ENCODE measurements around the gene PRAF2.
A peak's percentile ranks its signal among the peaks of the same experiment; 100 is the strongest.

PRAF2 gene

GRCh38 chrX:49073601-49074575, at the start of gene PRAF2:
Gene PRAF2 (minus strand): TSS chrX:49074002. CDS start chrX:49073987, 15 bp downstream.
- Histone ChIP-seq H3K27ac (peak within 1 kb of the TSS; percentile 2), H3K27me3 (replicated peaks) (no peaks in the 10 kb centered on the region), H3K4me3 (ENCODE audit: low read depth, low read length) (peak within 1 kb of the TSS; percentile 79), H3K36me3 (replicated peaks) (no peaks in the 10 kb centered on the region)
- peak; percentile 87 for DNase-seq
- in situ Hi-C loops (cut with HindIII; ENCODE audit: low pct_ligation_motif_present, low sequenced_read_pairs) = no loop called here
- no peak for TF ChIP-seq CTCF (IDR thresholded peaks at IDR 0.05; ENCODE audit: low read depth, low read length, missing control alignments)

- in situ Hi-C loops (cut with HindIII; ENCODE audit: low pct_ligation_motif_present, low sequenced_read_pairs) = no loop called here
- no peak for DNase-seq
- no peaks in the 10 kb centered on the region for H3K36me3 ChIP-seq (replicated peaks)
- no peak overlapping the region for H3K27ac ChIP-seq
- H3K4me3 ChIP-seq (ENCODE audit: low read depth, low read length) = peak overlapping the region; percentile 75
- TF ChIP-seq CTCF (IDR thresholded peaks at IDR 0.05; ENCODE audit: low read depth, low read length, missing control alignments) = no peak
- no peaks in the 10 kb centered on the region for H3K27me3 ChIP-seq (replicated peaks)
Observed at GRCh38 chrX:49122499-49122898, 48.7 kb upstream of the PRAF2 start.

- in situ Hi-C loops (cut with HindIII; ENCODE audit: low pct_ligation_motif_present, low sequenced_read_pairs) = no loop called here
- no peak for DNase-seq
- Histone ChIP-seq H3K27me3 (replicated peaks) (no peaks in the 10 kb centered on the region), H3K4me3 (ENCODE audit: low read depth, low read length) (no peak overlapping the region), H3K27ac (no peak overlapping the region), H3K36me3 (replicated peaks) (no peaks in the 10 kb centered on the region)
- TF ChIP-seq CTCF (IDR thresholded peaks at IDR 0.05; ENCODE audit: low read depth, low read length, missing control alignments) = no peak
Observed at GRCh38 chrX:49120091-49120490, 46.3 kb upstream of the PRAF2 start.

GRCh38 chrX:49117581-49117980, 43.8 kb upstream of the PRAF2 start:
- H3K36me3 ChIP-seq (replicated peaks) = no peaks in the 10 kb centered on the region
- no peak overlapping the region for H3K27ac ChIP-seq
- no peak overlapping the region for H3K4me3 ChIP-seq (ENCODE audit: low read depth, low read length)
- H3K27me3 ChIP-seq (replicated peaks) = no peaks in the 10 kb centered on the region
- DNase-seq = no peak
- in situ Hi-C loops (cut with HindIII; ENCODE audit: low pct_ligation_motif_present, low sequenced_read_pairs) = no loop called here
- TF ChIP-seq CTCF (IDR thresholded peaks at IDR 0.05; ENCODE audit: low read depth, low read length, missing control alignments) = no peak

- Histone ChIP-seq H3K4me3 (ENCODE audit: low read depth, low read length) (no peak overlapping the region), H3K36me3 (replicated peaks) (no peaks in the 10 kb centered on the region), H3K27me3 (replicated peaks) (no peaks in the 10 kb centered on the region), H3K27ac (no peak overlapping the region)
- TF ChIP-seq CTCF (IDR thresholded peaks at IDR 0.05; ENCODE audit: low read depth, low read length, missing control alignments) = no peak
- in situ Hi-C loops (cut with HindIII; ENCODE audit: low pct_ligation_motif_present, low sequenced_read_pairs) = no loop called here
- DNase-seq = no peak
Observed at GRCh38 chrX:49116716-49117115, 42.9 kb upstream of the PRAF2 start.

Measured in brain microvascular endothelial cell (primary cell).